Loucy (cell line): Measurements from ENCODE around the gene AK6.
"Not testable (repeated sequence)": the region's sequence is repeated elsewhere in the genome, so short reads cannot be mapped to it uniquely, and the experiment has no call there.

Experiments
- EZH2phosphoT487 ChIP-seq: fragments of 200-600 bp; IDR thresholded peaks from 2 replicates; pipeline ENCODE4 v1.6.1; 2018; ENCODE audit warnings: antibody characterized with exemption, mild to moderate bottlenecking, moderate library complexity, borderline replicate concordance
- TF ChIP-seq, protein P1 (sequence below): fragments of 200-600 bp; sonication (generic); conservative IDR thresholded peaks from 2 replicates; pipeline ENCODE4 v1.5.1; 2014; ENCODE audit warnings: mild to moderate bottlenecking, antibody characterized with exemption, low read length

DNA sequence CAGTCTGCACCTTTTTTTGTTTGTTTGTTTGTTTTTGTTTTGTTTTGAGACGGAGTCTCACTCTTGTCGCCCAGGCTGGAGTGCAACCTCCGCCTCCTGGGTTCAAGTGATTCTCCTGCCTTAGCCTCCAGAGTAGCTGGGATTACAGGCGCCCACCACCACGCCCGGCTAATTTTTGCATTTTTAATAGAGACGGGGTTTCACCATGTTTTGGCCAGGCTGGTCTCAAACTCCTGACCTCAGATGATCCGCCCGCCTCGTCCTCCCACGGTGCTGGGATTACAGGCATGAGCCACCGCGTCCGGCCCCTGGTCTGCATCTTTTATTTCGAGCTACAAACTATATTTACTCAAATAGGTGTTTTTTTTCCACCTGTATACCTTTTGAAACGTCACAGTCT lies 1.0 kb upstream of the AK6 start:
- TF ChIP-seq, protein P1, sequence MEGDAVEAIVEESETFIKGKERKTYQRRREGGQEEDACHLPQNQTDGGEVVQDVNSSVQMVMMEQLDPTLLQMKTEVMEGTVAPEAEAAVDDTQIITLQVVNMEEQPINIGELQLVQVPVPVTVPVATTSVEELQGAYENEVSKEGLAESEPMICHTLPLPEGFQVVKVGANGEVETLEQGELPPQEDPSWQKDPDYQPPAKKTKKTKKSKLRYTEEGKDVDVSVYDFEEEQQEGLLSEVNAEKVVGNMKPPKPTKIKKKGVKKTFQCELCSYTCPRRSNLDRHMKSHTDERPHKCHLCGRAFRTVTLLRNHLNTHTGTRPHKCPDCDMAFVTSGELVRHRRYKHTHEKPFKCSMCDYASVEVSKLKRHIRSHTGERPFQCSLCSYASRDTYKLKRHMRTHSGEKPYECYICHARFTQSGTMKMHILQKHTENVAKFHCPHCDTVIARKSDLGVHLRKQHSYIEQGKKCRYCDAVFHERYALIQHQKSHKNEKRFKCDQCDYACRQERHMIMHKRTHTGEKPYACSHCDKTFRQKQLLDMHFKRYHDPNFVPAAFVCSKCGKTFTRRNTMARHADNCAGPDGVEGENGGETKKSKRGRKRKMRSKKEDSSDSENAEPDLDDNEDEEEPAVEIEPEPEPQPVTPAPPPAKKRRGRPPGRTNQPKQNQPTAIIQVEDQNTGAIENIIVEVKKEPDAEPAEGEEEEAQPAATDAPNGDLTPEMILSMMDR: not testable (repeated sequence)
- TF ChIP-seq EZH2phosphoT487: not testable (repeated sequence)
